ENCODE results near the gene AMOTL1.

The AMOTL1 gene, protein sequence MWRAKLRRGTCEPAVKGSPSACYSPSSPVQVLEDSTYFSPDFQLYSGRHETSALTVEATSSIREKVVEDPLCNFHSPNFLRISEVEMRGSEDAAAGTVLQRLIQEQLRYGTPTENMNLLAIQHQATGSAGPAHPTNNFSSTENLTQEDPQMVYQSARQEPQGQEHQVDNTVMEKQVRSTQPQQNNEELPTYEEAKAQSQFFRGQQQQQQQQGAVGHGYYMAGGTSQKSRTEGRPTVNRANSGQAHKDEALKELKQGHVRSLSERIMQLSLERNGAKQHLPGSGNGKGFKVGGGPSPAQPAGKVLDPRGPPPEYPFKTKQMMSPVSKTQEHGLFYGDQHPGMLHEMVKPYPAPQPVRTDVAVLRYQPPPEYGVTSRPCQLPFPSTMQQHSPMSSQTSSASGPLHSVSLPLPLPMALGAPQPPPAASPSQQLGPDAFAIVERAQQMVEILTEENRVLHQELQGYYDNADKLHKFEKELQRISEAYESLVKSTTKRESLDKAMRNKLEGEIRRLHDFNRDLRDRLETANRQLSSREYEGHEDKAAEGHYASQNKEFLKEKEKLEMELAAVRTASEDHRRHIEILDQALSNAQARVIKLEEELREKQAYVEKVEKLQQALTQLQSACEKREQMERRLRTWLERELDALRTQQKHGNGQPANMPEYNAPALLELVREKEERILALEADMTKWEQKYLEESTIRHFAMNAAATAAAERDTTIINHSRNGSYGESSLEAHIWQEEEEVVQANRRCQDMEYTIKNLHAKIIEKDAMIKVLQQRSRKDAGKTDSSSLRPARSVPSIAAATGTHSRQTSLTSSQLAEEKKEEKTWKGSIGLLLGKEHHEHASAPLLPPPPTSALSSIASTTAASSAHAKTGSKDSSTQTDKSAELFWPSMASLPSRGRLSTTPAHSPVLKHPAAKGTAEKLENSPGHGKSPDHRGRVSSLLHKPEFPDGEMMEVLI

DNA sequence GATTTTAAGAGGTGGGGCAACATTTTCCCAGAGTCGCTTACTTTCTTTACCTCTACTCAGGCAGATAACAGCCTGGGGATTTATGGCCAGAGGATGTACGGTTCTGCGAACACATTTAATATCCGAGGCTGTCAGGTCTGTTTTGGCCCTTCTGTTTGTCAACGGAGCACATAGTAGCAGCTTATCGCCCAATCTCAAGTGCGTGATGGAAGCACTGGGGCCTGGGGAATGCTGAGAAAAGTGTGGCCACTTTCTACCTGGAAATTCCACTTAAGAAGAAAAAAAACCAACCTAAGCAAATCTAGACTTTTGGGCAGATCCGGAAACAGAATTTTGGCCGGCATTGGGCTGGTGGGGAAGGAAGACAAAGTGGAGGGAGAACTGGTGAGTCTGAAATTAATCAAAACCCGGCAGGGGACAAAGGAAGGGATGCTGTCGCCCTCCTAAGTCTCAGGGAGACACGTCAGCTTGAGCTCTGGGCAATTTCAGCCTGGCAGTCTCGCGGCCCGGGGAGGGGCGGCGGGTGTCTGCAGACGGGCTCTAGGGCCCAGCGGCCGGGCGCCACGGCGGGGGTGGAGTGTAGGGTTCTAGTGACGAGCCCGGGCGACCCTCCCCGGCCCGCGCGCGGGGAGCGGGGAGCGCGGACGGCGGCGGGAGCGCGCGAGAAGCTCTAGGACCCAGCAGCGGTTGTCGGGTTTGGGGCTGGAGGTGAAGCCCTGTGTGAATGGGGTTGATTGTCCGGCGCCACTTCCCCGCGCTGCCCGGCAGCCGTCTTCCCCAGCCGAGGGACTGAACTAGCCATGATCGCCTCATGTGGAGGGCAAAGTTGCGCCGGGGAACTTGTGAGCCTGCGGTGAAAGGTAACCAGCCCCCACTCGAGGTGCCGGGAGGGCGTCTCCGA, at the start of gene AMOTL1:
TSS of gene AMOTL1 (plus strand) at position 656 of the 901 bp plus-strand sequence. CDS start at position 812, 156 bp downstream.
- DNase-seq (ENCODE audit: low spot score), result peak; percentile 49

DNA sequence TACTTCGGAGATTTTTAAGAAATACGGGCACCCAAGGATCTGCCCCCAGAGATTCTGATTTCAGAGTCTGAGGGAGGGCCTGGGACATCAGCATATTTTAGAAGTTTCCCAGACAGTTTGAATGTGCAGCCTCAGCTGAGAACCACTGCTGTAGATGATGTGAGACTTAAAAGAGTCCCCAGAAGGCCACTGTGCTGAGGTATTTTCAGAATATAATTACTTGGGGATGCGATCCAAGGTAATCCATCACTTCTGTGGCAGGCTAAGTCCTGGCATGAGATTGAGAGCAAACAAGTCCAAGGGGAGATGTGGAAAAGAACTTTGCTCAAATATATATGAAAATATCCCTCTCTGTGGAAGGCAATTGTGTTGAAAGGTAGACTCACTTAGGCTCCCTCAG, 48.3 kb upstream of the AMOTL1 start:
- no peak for DNase-seq (ENCODE audit: low spot score)

DNA sequence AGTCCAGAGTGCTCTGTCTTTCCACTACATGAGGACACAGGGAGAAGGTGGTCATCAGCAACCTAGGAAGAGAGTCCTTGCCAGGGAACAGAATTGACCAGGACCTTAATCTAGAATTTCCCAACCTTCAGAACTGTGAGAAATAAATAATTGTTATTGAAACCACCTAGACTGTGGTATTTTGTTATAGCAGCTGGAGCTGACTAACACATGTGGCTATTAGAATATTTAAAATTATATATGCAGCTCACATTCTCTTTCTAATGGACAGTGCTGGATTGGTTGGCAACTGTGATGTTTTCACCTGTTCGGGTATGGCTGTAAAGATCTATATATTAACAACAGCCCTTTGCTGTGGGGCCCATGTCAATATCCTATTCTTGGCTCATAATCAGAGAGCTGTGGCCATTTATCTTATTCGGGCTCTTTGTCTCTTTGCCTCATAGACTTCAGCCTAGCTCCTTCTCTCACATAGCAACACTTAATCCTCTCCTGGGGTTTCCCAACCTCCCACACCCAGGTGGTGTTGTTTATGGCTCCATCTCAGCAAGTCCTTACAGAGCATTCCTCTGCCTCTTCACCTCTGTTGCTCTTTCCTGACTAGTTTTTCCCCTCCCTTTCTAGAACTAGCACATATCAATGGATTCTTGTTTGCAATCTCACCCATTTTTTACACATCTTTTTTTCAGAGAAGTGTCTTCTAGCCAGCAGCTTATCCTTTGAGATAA, 46.4 kb upstream of the AMOTL1 start:
- no peak for DNase-seq (ENCODE audit: low spot score)

DNA sequence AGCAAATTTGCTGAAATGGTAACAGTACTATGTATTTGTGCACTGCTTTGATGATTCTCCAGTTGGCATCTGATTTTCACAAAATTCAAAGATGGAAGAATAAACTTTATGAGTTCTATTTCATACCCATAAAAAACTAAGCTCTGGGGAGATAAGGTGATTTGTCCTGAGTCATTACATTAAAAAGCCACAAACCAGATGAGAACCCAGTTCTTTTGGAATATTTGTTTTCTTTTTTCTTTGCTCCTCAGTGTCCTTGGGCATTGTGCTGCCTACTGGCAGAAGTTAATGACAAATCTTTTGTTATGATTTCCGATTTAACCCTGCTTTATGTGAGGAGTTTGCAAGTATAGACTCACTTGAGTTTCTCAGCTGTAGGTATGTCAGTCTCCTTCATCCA, 45.4 kb upstream of the AMOTL1 start:
- DNase-seq (ENCODE audit: low spot score), result no peak

DNA sequence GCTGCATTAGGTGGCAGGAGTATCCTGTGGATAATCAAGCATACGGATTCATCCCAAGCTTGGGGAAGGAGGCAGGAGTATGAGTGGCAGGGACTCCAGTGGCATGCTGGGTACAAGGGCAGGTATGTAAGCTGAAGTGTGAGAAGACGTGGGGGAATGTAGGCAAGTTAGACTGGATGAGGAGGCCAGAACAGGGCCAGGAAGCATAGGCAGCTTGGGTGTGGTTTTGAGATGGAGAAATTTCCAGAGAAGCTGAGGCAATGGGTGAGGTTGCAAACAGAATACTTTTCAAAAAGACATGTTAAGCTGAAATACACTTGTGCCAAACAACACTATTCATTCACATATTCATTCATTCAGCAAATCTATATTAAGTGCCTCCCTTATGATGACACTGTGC, 43.1 kb upstream of the AMOTL1 start:
- no peak for DNase-seq (ENCODE audit: low spot score)

DNA sequence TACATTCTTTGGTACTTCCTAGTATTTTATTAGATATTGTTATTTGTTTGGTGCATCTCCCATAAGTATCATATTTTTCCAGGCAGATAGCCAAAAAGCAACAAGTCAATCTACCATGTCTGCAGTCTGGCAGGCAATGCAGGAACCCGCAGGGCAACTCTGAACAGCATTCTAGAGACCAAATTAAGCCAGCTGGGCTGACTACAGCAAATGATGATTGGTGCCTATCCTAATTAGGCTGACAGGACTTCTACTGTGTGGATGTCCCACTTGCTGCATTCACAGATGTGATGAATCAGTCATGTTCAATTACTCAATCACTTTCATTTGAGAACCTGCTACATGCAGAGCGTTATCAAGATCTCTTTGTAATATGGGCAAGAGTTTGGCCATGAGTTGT, 40.3 kb upstream of the AMOTL1 start:
- no peak for DNase-seq (ENCODE audit: low spot score)

DNA sequence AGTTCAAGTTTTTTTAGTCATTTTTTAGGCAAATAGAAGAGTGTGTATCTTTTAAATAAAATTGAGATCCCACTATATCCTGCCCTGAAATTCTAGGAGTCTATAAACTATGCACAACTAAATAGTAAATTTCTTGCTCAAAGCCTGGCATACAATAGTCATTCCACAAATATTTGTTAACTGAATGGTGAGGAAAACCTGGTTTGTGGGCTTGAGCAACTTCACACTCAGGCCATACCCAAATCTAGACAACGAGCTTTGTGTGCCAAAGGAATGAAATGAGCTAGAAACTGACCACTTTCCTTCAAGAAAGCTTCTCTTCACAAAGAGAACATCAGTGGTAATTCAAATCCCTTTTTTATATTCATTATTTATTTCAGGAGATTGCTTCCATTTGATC, 39.6 kb upstream of the AMOTL1 start:
- DNase-seq (ENCODE audit: low spot score), result no peak

DNA sequence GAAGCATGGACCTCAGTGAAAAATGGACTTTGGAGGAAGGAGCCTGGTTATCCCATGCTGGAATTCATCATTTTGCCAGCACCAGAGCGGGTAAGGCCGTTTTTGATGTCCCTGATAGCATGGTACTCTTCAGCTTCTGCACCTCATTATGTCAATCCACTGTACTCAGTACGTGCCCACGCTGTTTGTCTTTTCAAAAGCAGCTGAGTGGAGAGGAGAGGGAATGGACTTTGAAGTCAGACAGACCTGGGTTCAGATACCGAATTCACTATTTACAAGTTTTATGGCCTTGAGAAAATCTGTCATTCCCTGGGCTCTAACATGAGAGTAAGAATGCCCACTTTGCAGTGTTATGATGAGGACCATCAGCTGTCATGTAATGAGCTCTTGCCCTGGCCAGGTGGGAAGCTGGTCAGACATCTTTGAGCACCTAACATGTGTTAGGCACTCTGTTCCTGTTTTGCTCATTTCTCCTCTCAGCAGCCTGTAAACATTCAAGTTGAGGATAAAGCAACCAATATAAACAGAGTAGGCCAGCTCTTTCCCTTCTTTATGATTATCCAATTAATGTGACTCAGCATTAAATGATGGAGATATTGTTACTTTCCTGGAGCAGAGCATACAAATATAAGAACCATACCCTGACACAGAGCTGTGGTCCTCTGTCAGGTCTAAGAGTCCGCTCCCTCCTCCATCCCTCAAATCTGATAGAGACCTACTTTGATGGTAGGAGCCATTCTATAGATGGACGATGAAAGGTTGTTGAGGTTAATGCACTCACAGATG, 39.0 kb upstream of the AMOTL1 start:
- no peak for DNase-seq (ENCODE audit: low spot score)

DNA sequence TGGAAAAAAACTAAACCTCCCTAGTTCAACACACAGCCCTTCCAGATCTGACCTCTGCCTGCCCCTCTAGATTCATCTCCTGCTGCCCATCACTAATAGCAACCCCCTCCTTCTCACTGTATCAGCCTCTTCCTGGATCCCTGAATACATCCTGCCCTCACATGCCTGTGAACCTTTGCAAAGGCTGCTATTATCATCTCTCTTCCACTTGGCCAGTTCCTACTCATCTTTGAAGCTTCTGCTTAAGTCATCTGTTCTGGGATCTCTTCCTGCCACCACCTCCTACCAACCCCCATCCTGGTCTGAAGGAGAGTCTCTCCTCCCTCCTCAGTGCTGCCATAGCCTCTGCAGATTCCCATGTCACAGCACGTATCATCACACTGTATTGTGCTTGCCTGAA, 38.0 kb upstream of the AMOTL1 start:
- DNase-seq (ENCODE audit: low spot score), result no peak

DNA sequence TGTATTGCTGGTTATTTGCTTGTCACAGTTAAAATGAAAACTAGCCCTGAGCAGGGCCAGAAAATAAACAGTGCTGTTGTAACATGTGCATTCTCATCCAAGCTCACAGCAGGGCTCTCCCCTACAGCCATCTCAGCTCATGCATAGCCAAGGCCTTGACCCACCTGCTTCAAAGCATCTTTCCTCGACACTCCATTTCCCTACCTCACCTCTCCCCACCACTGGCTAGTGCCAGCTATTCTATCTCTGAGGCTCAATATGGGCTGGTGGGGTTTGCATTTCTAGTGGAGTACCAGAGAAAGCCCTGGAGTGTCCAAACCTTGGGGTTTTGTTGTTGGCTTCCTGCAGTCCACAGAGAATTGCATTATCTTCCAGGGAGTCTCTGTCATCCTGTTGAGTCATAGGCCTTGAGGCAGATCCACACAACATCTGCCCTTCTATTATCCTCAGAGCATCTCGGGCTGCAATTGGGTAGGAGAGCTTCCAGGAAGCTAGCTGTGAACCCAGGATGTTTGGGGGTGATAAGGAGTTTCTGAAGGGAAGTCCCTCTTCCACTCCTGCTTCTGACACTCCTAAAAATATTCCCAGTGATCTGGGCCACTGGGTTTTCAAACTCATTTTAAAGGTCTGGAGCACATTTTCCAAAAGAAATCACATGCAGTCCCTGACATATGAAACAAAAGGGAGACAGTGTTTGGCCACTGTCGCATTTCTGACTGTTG, 36.1 kb upstream of the AMOTL1 start:
- peak; percentile 95 for DNase-seq (ENCODE audit: low spot score)

DNA sequence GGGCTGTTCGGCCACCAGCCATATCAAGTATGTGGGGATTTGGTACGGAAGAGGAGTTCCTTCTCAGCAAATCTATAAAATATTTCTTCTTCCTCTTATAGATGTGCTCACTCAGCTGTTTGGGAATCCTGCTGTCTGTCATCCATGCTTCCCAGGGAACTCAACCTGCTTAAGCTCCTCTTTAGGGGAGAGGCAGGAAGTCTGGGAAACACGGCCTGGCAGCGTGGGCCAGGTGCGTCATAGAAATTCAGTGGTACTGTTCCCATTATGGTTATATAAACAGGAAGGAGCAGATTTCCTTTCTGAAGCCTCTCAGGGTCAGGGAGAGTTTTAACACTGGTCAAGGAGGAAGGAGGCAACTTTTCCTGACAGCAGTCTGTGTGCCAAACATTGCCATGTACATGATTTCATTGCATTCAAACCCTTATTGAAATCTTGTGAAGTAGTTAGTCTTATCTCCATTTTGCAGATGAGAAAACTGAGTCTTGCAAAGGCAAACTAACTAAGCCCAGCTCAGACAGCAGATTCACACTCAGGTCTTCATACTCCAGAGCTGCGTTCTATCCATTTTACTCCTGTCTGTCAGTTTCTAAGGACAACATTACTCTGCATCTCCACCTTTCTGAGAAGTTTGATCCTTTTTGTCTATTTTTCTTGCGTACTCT, 35.4 kb upstream of the AMOTL1 start:
- no peak for DNase-seq (ENCODE audit: low spot score)

DNA sequence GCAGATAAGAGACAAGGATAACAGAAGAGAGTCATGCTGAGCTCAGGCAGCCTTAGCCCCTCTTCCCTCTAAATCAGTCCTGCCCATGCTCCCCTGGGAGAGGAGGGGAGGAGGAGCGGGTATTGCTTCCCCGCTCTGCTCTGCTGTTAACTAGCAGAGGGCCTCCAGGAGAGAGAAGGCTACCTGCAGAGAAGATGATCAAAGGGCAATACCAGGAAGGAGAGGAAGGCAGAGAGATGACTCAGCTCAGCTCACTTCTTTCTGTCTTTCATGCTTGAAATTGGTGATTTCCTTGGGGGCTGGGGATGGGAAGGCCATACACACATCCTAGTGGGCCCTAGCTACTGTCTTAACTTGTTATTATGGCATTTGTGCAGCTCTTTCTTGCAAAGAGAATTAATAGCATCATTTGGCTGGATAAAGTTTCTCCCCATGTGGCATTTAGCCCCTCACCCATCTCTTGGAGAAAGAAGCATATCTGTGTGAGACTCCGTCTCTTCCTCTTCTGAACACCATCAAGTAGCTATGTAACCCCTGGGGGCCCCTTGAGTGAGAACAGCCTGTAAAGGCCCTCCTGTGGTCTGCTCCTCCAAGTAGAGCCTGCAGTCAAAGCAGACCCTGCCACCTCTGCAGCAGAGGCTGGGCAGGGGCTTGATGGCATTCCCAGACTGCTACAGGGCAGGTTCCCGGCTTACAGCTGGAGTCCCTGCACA, 33.4 kb upstream of the AMOTL1 start:
- DNase-seq (ENCODE audit: low spot score), result no peak

DNA sequence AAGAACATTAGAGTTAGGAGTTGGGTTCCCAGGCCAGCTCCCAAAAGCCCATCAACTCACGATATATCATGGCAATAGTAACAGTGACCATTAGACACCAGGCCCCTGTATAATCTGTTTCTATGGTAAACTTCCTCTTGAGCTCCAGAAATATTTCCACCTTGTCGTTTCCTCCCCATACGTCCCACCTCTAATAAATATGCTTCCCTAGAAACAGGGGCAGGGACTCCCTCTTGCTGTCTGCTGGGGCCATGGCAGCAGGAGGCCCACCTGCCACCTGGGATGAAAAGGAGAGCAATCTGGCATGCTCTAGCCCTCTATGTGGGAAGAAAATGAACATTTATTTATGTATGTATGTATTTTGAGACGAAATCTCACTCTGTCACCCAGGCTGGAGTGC, 32.2 kb upstream of the AMOTL1 start:
- no peak for DNase-seq (ENCODE audit: low spot score)

DNA sequence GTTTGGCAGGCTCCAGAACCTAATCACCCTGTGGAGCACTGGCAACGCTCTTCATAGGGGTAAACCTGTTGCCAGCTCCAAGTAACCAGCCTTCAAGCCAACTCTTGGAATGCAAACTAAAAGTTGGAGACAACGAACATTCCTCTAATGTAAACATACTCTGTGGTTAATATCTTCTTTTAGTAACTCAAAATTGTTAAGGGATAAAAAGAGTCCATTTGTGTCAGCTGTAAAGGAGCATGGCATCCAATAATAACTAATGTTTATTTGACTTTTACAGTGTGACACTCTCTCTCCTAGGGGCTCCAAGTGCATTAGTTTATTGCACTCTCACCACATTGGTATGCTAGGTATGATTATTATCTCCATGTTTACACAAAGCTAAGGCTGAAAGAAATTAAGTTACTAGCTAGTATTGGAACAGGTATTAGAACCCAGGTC, 31.0 kb upstream of the AMOTL1 start:
- no peak for DNase-seq (ENCODE audit: low spot score)

DNA sequence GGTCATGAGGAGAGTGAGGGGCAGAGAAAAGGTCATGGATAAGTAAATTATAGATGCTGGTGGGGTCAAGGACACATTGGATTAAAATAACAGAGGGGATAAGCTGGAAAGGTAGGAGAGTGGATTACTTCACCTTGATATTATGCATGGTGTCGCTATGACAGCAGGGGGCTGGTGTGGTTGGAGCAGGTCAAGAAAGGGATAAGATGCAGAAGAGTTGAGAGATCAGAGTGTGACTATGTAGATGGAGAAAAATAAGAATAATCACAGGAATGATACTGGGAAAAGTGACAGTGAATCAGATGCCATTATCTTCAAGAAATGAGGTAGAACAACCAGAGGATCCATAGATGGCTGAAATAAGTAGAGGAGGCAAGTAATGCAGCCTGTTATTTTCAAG, 29.4 kb upstream of the AMOTL1 start:
- no peak for DNase-seq (ENCODE audit: low spot score)

DNA sequence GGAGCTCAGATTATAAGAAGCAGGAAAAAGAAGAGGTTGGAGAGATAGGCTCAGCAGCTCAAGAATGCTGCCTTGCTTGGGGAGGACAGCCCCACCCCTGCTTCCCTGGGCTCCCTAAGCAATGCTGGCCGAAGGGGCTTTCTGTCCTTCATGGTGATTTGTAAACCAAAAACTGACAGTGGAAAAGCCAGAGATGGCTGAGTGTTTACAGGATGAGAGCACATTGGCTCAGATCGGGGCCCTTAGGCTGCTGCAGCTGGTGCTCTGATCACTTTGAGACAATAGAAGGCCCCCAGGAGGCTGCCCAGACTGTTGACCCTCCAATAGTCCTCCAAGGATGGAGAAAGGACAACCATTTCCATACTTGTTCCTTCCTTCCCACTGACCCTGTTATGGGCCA, 28.8 kb upstream of the AMOTL1 start:
- DNase-seq (ENCODE audit: low spot score), result no peak

DNA sequence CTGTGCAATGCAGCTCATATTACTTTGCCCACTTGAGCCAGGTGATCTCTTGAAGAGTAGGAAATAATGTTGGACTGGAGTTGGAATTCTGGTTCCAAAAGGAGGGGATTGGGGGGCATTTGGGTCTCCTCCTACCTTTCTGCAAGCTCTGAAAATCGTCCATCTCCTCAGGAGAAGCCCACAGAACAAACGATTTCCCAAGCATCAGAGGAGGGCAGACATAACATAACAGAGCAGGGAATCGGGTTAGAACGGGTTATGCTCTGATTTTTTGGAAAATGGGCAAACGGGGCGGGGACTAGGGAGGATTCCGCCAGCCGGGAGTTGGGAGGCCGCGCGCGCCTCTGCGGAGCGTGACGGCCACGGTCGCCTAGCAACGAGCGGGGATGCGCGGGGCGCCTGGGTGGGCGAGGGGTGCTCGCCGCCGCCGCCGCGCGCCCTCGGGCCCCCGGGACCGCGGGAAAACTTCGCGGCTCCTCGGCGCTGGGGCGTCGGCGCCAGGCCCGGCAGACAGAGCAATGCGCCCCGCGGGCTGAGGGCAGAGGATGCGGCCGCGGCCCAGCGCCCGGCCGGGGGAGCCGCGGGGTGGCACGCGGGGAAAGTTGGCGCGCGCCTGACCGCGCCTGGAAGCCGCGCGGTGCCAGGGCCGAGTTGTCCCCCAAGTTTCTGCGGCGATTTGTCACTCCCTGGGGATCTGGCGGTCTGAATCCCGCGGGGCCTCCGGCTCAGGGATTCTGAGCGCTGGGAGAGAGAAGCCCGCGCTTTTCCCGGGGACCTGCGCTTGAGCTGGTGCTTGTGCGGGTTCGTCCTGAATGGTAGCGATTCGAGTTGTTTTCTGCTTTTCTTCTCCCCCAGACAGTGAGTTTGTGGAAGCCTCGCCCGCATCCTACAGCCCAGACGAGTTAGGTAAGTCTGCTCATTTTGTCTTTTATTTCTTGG, 27.8 kb upstream of the AMOTL1 start:
- DNase-seq (ENCODE audit: low spot score), result no peak

All from COLO829 (cell line).